Mucosa of rectum (tissue), 2 donors: Measurements from ENCODE around the gene HMGCS1.

Experiments
- H3K27ac ChIP-seq, 2 donors: one replicate each; pipeline ENCODE4 v1.7.0; 2013; ENCODE audit warnings: inconsistent platforms in 2 of 2, low read depth in 2 of 2, low read length in 2 of 2
- H3K27me3 ChIP-seq, 2 donors: one replicate each; pipeline ENCODE4 v1.7.0; 2013; ENCODE audit warnings: low read length in 2 of 2; ENCODE audit not compliant: control insufficient read depth in 2 of 2, insufficient read depth in 2 of 2
- H3K36me3 ChIP-seq, 2 donors: one replicate each; pipeline ENCODE4 v1.7.0; 2013; ENCODE audit warnings: low read length in 2 of 2; ENCODE audit not compliant: control insufficient read depth in 2 of 2, insufficient read depth in 2 of 2
- H3K4me1 ChIP-seq, 2 donors: one replicate each; pipeline ENCODE4 v1.7.0; 2013; ENCODE audit warnings: low read length in 2 of 2, mild to moderate bottlenecking in 1 of 2; ENCODE audit not compliant: control insufficient read depth in 2 of 2, insufficient read depth in 2 of 2
- H3K4me3 ChIP-seq, 2 donors: one replicate each; pipeline ENCODE4 v1.7.0; 2013; ENCODE audit warnings: low read length in 2 of 2
- H3K9ac ChIP-seq, 2 donors: one replicate each; pipeline ENCODE4 v1.7.0; 2013; ENCODE audit warnings: low read length in 2 of 2, low read depth in 1 of 2, mild to moderate bottlenecking in 1 of 2
- H3K9me3 ChIP-seq, 2 donors: one replicate each; pipeline ENCODE4 v1.7.0; 2013; ENCODE audit warnings: low read length in 2 of 2; ENCODE audit not compliant: control insufficient read depth in 2 of 2
- donor health status: healthy.
- donor health status: Normal muscosa, but diverticular disease.

Gene HMGCS1

DNA sequence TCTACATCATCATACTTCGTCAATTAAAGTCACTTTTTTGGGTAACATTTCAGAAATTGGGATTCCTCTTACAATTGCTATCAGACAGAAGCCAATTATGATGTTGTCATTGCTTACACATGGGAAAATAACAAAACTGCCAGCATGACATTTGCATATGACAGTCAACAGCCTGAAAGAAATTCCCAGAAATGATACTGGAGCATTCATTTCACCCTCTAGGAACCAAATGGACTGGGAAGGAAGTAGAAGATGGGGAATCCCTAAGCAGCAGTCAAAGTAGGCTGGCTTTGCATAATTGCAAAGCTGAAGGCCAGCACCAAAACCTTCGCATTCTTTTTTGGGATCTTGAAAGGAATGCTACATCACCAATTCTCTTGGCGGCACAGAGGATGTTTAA is 10.7 kb downstream of the HMGCS1 start:
- H3K27me3 ChIP-seq, result no peaks in the 10 kb centered on the region
- no peaks in the 10 kb centered on the region for H3K4me1 ChIP-seq
- no peak overlapping the region for H3K9ac ChIP-seq
- H3K4me3 ChIP-seq, result no peak overlapping the region
- peaks cover 11 to 12% of the 10 kb centered on the region in 2 donors for H3K36me3 ChIP-seq
- H3K27ac ChIP-seq, result no peak overlapping the region
- no peaks in the 10 kb centered on the region for H3K9me3 ChIP-seq

DNA sequence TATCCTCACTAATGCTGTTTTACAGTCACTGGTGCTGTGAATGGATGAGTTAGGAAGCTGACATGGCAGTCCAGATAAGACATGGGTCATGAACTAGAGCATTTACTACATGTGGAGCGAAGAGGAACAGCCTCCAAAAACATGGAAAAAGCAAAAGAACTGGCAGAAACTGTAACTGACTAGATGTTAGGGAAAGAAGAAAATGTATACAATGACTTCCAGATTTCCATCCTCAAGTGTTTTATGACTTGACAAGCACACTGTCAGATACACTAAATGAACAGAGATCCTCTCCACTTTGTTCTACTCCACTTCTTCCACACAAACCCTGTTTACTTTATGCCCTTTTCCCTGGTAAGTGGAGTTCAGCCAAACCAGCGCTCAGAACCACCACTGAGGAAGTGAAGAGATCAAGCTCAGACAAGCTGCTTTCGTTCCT is 11.5 kb downstream of the HMGCS1 start:
- H3K4me1 ChIP-seq, result no peaks in the 10 kb centered on the region
- H3K9ac ChIP-seq, result no peak overlapping the region
- H3K27ac ChIP-seq, result no peak overlapping the region
- H3K9me3 ChIP-seq, result no peaks in the 10 kb centered on the region
- no peaks in the 10 kb centered on the region for H3K27me3 ChIP-seq
- H3K4me3 ChIP-seq, result no peak overlapping the region
- H3K36me3 ChIP-seq, result peaks cover 19 to 20% of the 10 kb centered on the region in 2 donors

DNA sequence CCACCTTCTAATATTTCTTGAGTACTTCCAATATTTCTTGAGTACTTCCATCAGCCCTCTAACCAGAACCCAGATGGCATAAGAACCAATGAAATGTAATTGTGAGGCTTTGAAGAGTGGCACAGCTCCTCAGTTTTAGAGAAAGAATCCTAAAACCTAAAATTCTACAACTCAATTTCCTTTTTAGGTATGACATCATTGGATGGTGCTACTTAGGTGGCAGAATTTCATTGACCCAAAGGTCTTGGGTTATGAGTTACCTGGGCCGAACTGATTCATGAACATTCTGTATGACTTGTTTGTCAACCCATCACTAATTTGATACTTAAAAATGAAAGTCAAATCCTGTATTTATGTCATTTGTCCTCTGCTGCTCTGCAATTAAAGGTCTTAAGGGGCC is 13.1 kb downstream of the HMGCS1 start:
- Histone ChIP-seq H3K4me3 (no peak overlapping the region), H3K27me3 (no peaks in the 10 kb centered on the region), H3K4me1 (no peaks in the 10 kb centered on the region), H3K9ac (no peak overlapping the region), H3K27ac (no peak overlapping the region), H3K36me3 (peaks cover 33 to 35% of the 10 kb centered on the region in 2 donors), H3K9me3 (no peaks in the 10 kb centered on the region)

DNA sequence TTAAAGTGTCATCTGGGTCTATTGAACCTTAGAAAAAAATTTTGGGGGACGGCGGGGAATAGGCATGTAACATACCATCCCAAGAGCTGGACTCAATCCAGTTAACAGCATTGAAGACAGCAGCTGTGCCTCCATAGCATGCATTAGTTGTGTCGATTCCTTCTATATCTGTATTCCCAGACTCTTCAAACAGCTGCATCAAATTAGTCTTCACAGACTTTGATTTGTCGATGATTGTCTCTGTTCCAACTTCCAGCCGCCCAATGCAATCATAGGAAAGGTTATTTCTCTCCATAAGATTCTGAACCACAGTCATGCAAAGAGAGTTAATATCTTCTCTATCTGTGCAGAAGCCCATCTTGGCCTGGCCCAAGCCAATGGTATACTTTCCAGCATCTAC is 14.8 kb downstream of the HMGCS1 start:
- Histone ChIP-seq H3K36me3 (peaks cover 43 to 50% of the 10 kb centered on the region in 2 donors), H3K27ac (no peak overlapping the region), H3K9me3 (no peaks in the 10 kb centered on the region), H3K4me3 (no peak overlapping the region), H3K27me3 (no peaks in the 10 kb centered on the region), H3K4me1 (no peaks in the 10 kb centered on the region), H3K9ac (no peak overlapping the region)

DNA sequence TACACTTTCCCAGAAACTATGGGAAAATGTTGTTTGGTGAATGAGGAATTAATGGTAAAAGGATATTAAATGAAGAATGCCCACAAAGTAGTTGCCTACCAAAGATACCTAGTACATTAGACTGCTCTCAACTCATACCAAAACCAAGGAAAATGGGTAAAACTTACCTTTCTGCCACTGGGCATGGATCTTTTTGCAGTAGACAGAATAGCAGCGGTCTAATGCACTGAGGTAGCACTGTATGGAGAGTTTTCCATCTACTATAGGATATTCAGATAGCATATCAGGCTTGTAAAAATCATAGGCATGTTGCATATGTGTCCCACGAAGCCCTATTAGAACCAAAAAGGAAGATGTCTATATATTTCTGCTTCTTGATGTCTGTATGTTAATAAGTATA is 16.4 kb downstream of the HMGCS1 start:
- Histone ChIP-seq H3K27ac (no peak overlapping the region), H3K4me1 (no peaks in the 10 kb centered on the region), H3K9ac (no peak overlapping the region), H3K27me3 (no peaks in the 10 kb centered on the region), H3K36me3 (peaks cover 56% of the 10 kb centered on the region in 2 donors), H3K4me3 (no peak overlapping the region), H3K9me3 (no peaks in the 10 kb centered on the region)

DNA sequence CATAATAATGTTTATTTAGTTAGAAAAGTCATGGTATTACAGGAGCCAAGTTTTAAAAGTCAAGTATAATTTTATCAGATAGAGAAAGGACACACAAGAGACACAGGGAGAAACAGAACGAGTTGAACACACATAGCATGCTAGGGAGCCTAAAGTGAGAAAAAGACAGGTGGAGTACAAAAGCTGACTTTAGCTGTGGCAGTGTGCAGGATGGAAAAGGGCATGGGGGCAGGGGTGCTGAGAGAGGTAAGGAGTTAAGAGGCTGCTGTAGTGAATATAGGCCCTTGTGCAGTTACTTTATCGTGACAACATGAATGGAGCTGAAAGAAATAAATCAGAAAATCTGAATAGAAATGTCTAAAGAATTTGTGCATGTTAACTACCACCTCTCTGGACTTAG is 18.0 kb downstream of the HMGCS1 start:
- Histone ChIP-seq H3K4me1 (no peaks in the 10 kb centered on the region), H3K9ac (no peak overlapping the region), H3K27me3 (no peaks in the 10 kb centered on the region), H3K9me3 (no peaks in the 10 kb centered on the region), H3K36me3 (peaks cover 55 to 56% of the 10 kb centered on the region in 2 donors), H3K4me3 (no peak overlapping the region), H3K27ac (no peak overlapping the region)

DNA sequence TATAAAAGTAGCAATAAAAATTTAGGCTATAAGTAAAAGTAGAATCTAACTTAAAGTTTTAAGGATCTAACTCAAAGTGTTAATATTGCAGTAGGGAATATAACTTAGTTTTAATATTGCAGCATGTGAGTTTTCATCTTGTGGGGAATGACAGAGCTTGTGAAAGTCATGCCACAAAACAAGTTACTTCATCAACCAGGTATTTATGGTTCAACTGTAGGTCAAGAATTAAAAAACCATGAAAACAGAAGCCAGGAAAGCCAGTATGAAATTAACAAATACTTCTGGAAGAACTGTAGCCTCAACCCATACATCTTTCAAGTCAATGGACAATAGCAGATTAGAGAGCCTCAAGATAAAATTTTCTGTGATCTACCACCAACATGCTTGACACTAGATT is 19.0 kb downstream of the HMGCS1 start:
- Histone ChIP-seq H3K9me3 (no peaks in the 10 kb centered on the region), H3K9ac (no peak overlapping the region), H3K4me3 (no peak overlapping the region), H3K27ac (no peak overlapping the region), H3K27me3 (no peaks in the 10 kb centered on the region), H3K36me3 (peaks cover 55 to 56% of the 10 kb centered on the region in 2 donors), H3K4me1 (no peaks in the 10 kb centered on the region)

DNA sequence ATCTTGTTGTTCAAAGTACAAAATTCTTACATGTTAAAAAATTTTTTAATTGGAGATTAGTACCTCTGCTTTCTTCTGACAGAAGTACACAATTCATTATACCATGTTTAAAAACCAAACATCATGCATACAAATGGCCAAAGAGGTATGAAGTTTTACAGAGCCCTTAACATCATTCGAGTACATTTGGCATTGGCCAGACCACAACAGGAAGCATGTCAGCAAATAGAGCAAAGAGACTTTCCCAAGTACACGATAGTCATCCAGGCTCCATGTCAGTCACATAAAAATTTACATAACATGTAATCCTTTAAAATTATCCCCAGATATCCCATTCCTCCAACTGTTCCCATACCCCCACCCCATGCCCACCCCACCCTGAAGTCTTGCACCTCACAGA is 22.5 kb downstream of the HMGCS1 start:
- H3K4me1 ChIP-seq, result no peaks in the 10 kb centered on the region
- H3K36me3 ChIP-seq, result peaks cover 42 to 52% of the 10 kb centered on the region in 2 donors
- H3K9me3 ChIP-seq, result no peaks in the 10 kb centered on the region
- no peak overlapping the region for H3K27ac ChIP-seq
- no peak overlapping the region for H3K4me3 ChIP-seq
- H3K27me3 ChIP-seq, result no peaks in the 10 kb centered on the region
- H3K9ac ChIP-seq, result no peak overlapping the region

DNA sequence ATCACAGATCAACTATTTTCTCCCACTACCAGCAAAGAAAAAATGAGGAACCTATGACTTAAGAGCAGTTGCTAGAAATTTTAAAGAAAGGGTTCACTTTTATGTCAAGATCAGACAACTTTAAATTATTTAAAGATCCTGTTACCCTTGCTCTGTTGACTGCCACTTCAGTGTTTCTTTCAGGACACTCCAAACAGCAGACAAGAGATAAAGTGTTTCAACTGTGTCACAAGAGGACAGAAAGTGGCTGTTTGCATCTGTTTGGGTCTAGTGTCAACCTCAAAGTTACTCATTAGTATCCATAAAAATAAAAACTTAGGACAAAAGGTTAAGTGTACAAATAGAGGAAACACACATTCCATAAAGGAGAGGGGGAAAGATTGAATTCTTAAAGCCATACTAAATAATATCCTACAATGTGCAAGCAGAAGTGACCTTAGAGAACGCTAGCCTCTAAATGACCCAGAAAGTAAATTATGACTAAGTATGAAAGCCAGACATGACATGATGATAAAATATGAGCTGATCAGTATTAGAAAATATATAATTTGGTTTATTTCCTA is 24.9 kb downstream of the HMGCS1 start:
- Histone ChIP-seq H3K9ac (no peak overlapping the region), H3K36me3 (peaks cover 25 to 30% of the 10 kb centered on the region in 2 donors), H3K27me3 (no peaks in the 10 kb centered on the region), H3K4me1 (no peaks in the 10 kb centered on the region), H3K9me3 (no peaks in the 10 kb centered on the region), H3K27ac (no peak overlapping the region), H3K4me3 (no peak overlapping the region)

DNA sequence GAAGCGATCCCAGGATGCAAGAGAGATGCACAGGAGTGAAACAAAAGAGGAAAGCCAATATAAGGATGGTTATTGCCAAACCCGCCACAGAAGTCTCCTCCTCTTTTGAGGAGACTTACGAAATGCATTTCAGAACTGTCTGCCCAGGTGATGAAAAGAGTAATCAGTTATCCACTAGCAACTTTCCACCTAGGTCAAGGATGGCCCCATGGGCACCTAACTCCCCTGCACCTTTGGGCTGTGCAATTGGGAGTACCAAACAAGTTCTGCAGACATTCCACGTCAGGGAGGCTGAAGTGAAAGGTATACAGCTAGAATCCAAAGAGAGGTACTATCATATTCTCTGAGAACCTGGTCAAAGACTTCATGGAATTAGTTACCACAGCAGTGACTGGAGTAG is 25.7 kb downstream of the HMGCS1 start:
- Histone ChIP-seq H3K4me1 (no peaks in the 10 kb centered on the region), H3K36me3 (peaks cover 17 to 29% of the 10 kb centered on the region in 2 donors), H3K9me3 (no peaks in the 10 kb centered on the region), H3K4me3 (no peak overlapping the region), H3K27me3 (no peaks in the 10 kb centered on the region), H3K27ac (no peak overlapping the region), H3K9ac (no peak overlapping the region)

DNA sequence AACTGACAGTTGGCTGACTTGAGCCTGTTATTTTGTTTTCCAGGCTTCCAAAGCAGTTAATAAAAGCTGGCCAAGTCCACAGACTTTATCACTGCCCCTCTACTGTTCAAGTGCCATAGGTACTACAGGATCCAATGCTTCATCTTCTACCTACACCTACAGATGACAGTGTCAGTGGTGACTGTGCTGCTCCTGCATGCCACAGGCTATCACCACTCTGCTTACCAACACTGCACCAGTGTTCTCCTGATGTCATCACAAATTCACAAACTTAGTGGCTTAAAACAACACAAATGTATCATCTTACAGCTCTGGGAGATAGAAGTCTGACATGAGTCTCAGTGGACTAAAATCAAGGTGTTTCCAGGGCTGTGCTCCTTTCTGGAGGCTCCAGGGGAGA is 26.6 kb downstream of the HMGCS1 start:
- no peaks in the 10 kb centered on the region for H3K4me1 ChIP-seq
- no peak overlapping the region for H3K4me3 ChIP-seq
- no peaks in the 10 kb centered on the region for H3K9me3 ChIP-seq
- H3K27me3 ChIP-seq, result no peaks in the 10 kb centered on the region
- H3K36me3 ChIP-seq, result peaks cover 13 to 25% of the 10 kb centered on the region in 2 donors
- no peak overlapping the region for H3K9ac ChIP-seq
- no peak overlapping the region for H3K27ac ChIP-seq
